ENCODE measurements around the gene PKMYT1.

DNA sequence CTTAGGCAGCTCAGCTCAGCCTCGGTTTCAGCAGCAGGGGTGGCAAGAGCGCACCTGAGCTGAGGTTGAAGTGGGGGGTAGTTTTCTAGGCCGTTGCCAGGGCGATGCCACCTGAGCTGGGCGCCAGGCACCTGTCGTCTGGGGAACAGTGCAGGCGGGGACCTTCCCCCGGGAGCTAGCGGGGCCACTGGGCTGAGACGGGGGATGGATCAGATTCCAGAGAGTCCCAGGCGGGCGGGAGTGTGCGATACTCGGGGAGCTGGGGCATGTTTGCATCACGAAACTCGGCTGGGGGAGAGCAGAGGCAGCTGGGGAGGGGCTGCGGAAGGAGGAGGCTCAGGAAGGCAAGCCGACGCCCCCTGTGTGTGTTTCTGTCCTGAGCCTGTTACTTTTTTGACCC is 32.0 kb upstream of the PKMYT1 start:
- TF ChIP-seq, protein P1, sequence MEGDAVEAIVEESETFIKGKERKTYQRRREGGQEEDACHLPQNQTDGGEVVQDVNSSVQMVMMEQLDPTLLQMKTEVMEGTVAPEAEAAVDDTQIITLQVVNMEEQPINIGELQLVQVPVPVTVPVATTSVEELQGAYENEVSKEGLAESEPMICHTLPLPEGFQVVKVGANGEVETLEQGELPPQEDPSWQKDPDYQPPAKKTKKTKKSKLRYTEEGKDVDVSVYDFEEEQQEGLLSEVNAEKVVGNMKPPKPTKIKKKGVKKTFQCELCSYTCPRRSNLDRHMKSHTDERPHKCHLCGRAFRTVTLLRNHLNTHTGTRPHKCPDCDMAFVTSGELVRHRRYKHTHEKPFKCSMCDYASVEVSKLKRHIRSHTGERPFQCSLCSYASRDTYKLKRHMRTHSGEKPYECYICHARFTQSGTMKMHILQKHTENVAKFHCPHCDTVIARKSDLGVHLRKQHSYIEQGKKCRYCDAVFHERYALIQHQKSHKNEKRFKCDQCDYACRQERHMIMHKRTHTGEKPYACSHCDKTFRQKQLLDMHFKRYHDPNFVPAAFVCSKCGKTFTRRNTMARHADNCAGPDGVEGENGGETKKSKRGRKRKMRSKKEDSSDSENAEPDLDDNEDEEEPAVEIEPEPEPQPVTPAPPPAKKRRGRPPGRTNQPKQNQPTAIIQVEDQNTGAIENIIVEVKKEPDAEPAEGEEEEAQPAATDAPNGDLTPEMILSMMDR (conservative IDR thresholded peaks at IDR 0.05 in 1 of 2, IDR thresholded peaks at IDR 0.05 in 1 of 2; ENCODE audit: low read depth in 1 of 2, low read length in 2 of 2), result no peak
- TF ChIP-seq EZH2 (IDR thresholded peaks at IDR 0.05; ENCODE audit: low read length, missing control alignments), result peak; percentile 17
